Measurements from ENCODE around the gene GNAI1.
"Not testable (repeated sequence)": the region's sequence is repeated elsewhere in the genome, so short reads cannot be mapped to it uniquely, and the experiment has no call there.

Gene GNAI1

GRCh38 chr7:80133361-80134114, 1.1 kb upstream of the GNAI1 start:
- DNase-seq, result peak; percentile 31

GRCh38 chr7:80134115-80134535, 506 bp upstream of the GNAI1 start:
- DNase-seq, result peak; percentile 79

GRCh38 chr7:80135309-80136104, 876 bp downstream of the GNAI1 start:
- peak; percentile 32 for DNase-seq

- DNase-seq, result peak; percentile 42
Observed at GRCh38 chr7:80136261-80137055, 1.8 kb downstream of the GNAI1 start.

- no peak for DNase-seq
Observed at GRCh38 chr7:80137410-80137809, 2.8 kb downstream of the GNAI1 start.

- DNase-seq, result peak; percentile 6
Observed at GRCh38 chr7:80139236-80139635, 4.6 kb downstream of the GNAI1 start.

GRCh38 chr7:80140388-80140787, 5.8 kb downstream of the GNAI1 start:
- no peak for DNase-seq

GRCh38 chr7:80141376-80141775, 6.7 kb downstream of the GNAI1 start:
- DNase-seq, result no peak

GRCh38 chr7:80142853-80143580, 8.4 kb downstream of the GNAI1 start:
- no peak for DNase-seq

GRCh38 chr7:80145780-80146422, 11.3 kb downstream of the GNAI1 start:
- DNase-seq, result no peak

GRCh38 chr7:80146545-80147182, 12.0 kb downstream of the GNAI1 start:
- no peak for DNase-seq

GRCh38 chr7:80147543-80148391, 13.1 kb downstream of the GNAI1 start:
- DNase-seq, result no peak

GRCh38 chr7:80150611-80151273, 16.1 kb downstream of the GNAI1 start:
- DNase-seq, result no peak

- DNase-seq, result no peak
Observed at GRCh38 chr7:80151274-80151665, 16.6 kb downstream of the GNAI1 start.

- no peak for DNase-seq
Observed at GRCh38 chr7:80153446-80153845, 18.8 kb downstream of the GNAI1 start.

- DNase-seq, result no peak
Observed at GRCh38 chr7:80154656-80155333, 20.2 kb downstream of the GNAI1 start.

- DNase-seq, result no peak
Observed at GRCh38 chr7:80155374-80155773, 20.7 kb downstream of the GNAI1 start.

GRCh38 chr7:80157770-80158169, 23.1 kb downstream of the GNAI1 start:
- DNase-seq, result not testable (repeated sequence)

- no peak for DNase-seq
Observed at GRCh38 chr7:80159802-80160201, 25.2 kb downstream of the GNAI1 start.
